HepG2 (cell line): ENCODE data around the gene EHBP1. TPM values are rescaled to one million over a fixed set of nuclear protein-coding genes. Genes with fewer than 3 reads are reported as not detected.

Experiments used
- AGO1 ChIP-seq: fragments of 200-400 bp; formaldehyde crosslinking; IDR thresholded peaks from 2 replicates; pipeline ENCODE4 v1.6.1; 2017; ENCODE audit warnings: mild to moderate bottlenecking, low read depth, low read length, moderate library complexity; ENCODE audit not compliant: poor library complexity, severe bottlenecking
- AHDC1 ChIP-seq: sonication (generic); formaldehyde crosslinking; IDR thresholded peaks from 2 replicates; pipeline ENCODE4 v1.5.1; 2020; ENCODE audit warnings: mild to moderate bottlenecking, missing genetic modification reagents, borderline replicate concordance
- ELF4 ChIP-seq: sonication (generic); formaldehyde crosslinking; IDR thresholded peaks from 2 replicates; pipeline ENCODE4 v1.5.0; 2020; ENCODE audit warnings: missing genetic modification reagents, mild to moderate bottlenecking, moderate library complexity, borderline replicate concordance
- MYC ChIP-seq: sonication (generic); formaldehyde crosslinking; IDR thresholded peaks from 2 replicates; pipeline ENCODE4 v1.9.0; 2021; ENCODE audit warnings: missing genetic modification reagents, borderline replicate concordance
- TOPORS ChIP-seq: sonication (generic); formaldehyde crosslinking; IDR thresholded peaks from 2 replicates; pipeline ENCODE4 v1.8.0; 2023; ENCODE audit warnings: mild to moderate bottlenecking, missing genetic modification reagents
- ZBTB7A ChIP-seq: sonication (generic); formaldehyde crosslinking; IDR thresholded peaks from 2 replicates; pipeline ENCODE4 v1.8.0; 2022; ENCODE audit warnings: mild to moderate bottlenecking, missing genetic modification reagents
- ZGPAT ChIP-seq: IDR thresholded peaks from 2 replicates; pipeline ENCODE4 v1.6.1; 2016; ENCODE audit warnings: mild to moderate bottlenecking
- ZNF446 ChIP-seq: sonication (generic); formaldehyde crosslinking; IDR thresholded peaks from 2 replicates; pipeline ENCODE4 v1.5.0; 2020; ENCODE audit warnings: mild to moderate bottlenecking, missing genetic modification reagents
- ZNF577 ChIP-seq: sonication (generic); formaldehyde crosslinking; IDR thresholded peaks from 2 replicates; pipeline ENCODE4 v1.4.0; 2020; ENCODE audit warnings: mild to moderate bottlenecking, low read depth, missing genetic modification reagents, borderline replicate concordance
- ZNF770 ChIP-seq: sonication (generic); formaldehyde crosslinking; IDR thresholded peaks from 2 replicates; pipeline ENCODE4 v1.5.0; 2020; ENCODE audit warnings: mild to moderate bottlenecking, missing genetic modification reagents
- polyA plus RNA-seq, 8 experiments: library from polyadenylated mRNA; depleted of rRNA in 3 of 8; stranded (reverse) in 7 of 8; unstranded in 1 of 8; fragments of >200 nt; fragmentation: Illumina TruSeq in 4 of 8; extraction: Trizol in 4 of 8; gene quantifications; 2 replicates each; pipeline versions ENCODE4 v1.2.1 to v1.2.3, GENCODE V29; 2011 to 2016; ENCODE audit warnings: low read depth in 4 of 8, missing spikeins in 1 of 8, mixed read lengths in 1 of 8; ENCODE audit not compliant: insufficient read depth in 1 of 8
- total RNA-seq, 5 experiments: library from RNA; depleted of rRNA; stranded (reverse); fragments of >200 nt; fragmentation: Illumina TruSeq; extraction: Trizol; gene quantifications; 2 replicates each; pipeline ENCODE4 v1.2.3, GENCODE V29; 2016; ENCODE audit warnings: low read depth in 1 of 5
- TF ChIP-seq, protein P1 (sequence below): sonication (generic); formaldehyde crosslinking; IDR thresholded peaks from 2 replicates; pipeline ENCODE4 v1.4.0; 2020; ENCODE audit warnings: mild to moderate bottlenecking, low read depth, missing genetic modification reagents

Gene EHBP1
- total and polyA plus RNA-seq, 2 of the 13 experiments (the other 11 are each of a cell fraction or from before 2014, with no cell fraction given), result 93.5 to 146 TPM

DNA sequence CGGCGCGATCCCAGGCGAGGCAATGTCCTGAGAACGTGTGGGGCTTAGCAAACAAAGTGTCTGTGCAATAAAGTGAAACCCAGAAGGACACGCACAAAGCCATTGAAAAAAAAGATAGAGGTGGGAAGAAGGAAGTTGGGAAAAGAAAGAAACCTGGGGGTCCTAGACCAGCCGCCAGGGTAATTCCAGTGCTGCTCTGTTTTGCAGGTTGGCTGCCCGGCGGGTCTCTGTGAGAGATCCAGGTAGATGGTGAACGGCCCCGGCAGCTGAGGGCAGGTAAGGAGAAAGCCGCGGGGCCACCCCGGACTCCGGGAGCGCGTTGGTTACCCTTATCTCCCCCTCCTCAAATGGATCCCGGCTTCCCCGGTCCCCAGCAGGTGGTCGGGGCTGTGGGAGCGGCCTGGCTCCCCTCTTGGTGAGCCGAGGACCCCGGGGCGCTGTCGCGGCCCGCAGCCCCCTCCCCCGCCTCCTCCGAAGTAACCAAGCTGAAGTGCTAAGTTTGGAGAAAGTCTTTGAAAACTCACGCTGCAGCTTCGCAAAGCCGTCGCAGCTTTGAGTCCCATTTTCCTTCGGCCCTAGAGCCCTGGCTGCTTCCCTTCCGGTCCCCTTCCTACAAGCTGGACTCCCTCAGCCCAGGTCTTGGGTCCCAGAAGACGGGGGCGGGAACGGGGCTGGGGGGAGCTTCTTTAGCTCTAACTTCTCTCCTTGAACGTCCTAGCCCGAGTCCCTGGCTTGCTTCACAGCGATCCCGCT is 345.7 kb downstream of the EHBP1 start (continued):
- TF ChIP-seq ZNF577 (CRISPR knock-in tag) (no peak), ZNF446 (CRISPR knock-in tag) (0 out of 2 replicates have a peak, but pooled peaks have one; percentile 71), AHDC1 (CRISPR knock-in tag) (no peak), ZNF770 (CRISPR knock-in tag) (no peak), ELF4 (CRISPR knock-in tag) (no peak), ZGPAT (CRISPR knock-in tag) (0 out of 2 replicates have a peak, but pooled peaks have one; percentile 5), AGO1 (peak; percentile 38), TOPORS (CRISPR knock-in tag) (no peak), MYC (CRISPR knock-in tag) (no peak; the same call in 1 of the 2 replicates), ZBTB7A (0 out of 2 replicates have a peak, but pooled peaks have one; percentile 54)
- TF ChIP-seq, protein P1, sequence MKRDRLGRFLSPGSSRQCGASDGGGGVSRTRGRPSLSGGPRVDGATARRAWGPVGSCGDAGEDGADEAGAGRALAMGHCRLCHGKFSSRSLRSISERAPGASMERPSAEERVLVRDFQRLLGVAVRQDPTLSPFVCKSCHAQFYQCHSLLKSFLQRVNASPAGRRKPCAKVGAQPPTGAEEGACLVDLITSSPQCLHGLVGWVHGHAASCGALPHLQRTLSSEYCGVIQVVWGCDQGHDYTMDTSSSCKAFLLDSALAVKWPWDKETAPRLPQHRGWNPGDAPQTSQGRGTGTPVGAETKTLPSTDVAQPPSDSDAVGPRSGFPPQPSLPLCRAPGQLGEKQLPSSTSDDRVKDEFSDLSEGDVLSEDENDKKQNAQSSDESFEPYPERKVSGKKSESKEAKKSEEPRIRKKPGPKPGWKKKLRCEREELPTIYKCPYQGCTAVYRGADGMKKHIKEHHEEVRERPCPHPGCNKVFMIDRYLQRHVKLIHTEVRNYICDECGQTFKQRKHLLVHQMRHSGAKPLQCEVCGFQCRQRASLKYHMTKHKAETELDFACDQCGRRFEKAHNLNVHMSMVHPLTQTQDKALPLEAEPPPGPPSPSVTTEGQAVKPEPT (CRISPR knock-in tag), result 0 out of 2 replicates have a peak, but pooled peaks have one; percentile 4
